Measurements from ENCODE around the gene SLC39A8. TPM values are rescaled to one million over a fixed set of nuclear protein-coding genes. Genes with fewer than 3 reads are reported as not detected.
"Not testable (repeated sequence)": the region's sequence is repeated elsewhere in the genome, so short reads cannot be mapped to it uniquely, and the experiment has no call there.

Gene SLC39A8
- total RNA-seq, 1 donor from 2014 or later: 17.6 TPM

- no peak for DNase-seq (ENCODE audit: low spot score)
- no peak for ATAC-seq
- intact Hi-C loops (cut with DNase I): no loop called here
Observed at GRCh38 chr4:102252171-102252570, 93.1 kb downstream of the SLC39A8 start.

DNA sequence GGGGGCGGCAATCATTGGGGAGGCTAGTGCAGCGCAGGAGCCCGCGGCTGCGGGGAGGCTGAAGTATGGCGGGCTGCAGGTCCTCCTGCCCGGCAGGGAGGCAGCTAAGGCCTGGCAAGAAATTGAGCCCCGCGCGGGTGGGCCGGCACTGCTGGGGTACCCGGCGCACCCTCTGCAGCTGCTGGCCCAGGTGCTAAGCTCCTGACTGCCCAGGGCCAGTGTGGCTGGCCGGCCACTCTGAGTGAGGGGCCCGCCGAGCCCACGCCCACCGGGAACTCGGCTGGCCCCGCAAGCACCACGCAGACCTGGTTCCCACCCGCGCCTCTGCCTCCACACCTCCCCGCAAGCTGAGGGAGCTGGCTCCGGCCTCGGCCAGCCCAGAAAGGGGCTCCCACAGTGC is 94.9 kb downstream of the SLC39A8 start:
- DNase-seq (ENCODE audit: low spot score) (no peak), ATAC-seq (no peak)
- intact Hi-C loops (cut with DNase I): no loop called here

DNA sequence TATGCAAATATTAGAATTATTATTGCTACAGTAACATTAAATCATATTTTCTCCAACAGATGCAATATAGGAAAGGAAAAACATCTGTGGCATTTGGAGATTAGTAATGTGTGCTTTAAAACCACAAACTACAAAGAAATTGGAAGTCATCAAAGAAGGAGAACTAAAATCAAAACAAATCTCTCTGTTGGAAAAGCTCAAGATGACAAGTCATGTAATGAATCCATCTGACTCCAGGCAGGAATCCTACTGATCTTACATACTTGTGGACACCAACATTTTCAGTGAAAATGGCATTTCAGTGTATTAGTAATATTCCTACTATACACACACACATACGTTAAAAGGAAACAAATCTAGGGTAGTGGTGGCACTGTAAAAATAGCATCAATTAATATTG is 98.2 kb downstream of the SLC39A8 start:
- ATAC-seq: no peak
- no peak for DNase-seq (ENCODE audit: low spot score)
- intact Hi-C loops (cut with DNase I): no loop called here

- ATAC-seq: no peak
- intact Hi-C loops (cut with DNase I): no loop called here
Observed at GRCh38 chr4:102246416-102246815, 98.9 kb downstream of the SLC39A8 start.

DNA sequence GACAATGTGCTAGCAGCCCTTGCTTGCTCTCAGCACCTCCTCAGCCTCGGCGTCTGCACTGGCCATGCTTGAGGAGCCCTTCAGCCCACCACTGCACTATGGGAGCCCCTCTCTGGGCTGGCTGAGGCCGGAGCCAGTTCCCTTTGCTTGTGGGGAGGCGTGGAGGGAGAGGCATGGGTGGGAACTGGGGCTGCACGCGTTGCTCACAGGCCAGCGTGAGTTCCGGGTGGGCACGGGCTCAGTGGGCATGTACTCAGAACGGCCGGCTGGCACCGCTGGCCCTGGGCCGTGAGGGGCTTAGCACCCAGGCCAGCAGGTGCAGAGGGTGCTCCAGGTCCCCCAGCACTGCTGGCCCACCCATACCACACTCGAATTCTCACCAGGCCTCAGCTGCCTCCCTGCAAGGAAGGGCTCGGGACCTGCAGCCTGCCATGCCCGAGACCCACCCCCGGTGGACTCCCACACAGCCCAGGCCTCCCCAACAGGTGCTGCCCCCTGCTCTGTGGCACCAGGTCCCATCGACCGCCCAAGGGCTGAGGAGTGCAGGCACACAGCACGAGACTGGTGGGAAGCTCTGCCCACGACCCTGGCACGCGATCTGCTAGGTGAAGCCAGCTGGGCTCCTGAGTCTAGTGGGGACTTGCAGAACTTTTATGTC is 100.3 kb downstream of the SLC39A8 start:
- no peak for DNase-seq (ENCODE audit: low spot score)
- ATAC-seq: no peak
- intact Hi-C loops (cut with DNase I): no loop called here

More at GRCh38 chr4:102246416-102246815, 98.9 kb downstream of the SLC39A8 start:
- no peak for DNase-seq (ENCODE audit: low spot score)

- intact Hi-C loops (cut with DNase I); ATAC-seq; DNase-seq (ENCODE audit: low spot score): not testable (repeated sequence)
Observed at GRCh38 chr4:102243296-102243695, 102.0 kb downstream of the SLC39A8 start.

DNA sequence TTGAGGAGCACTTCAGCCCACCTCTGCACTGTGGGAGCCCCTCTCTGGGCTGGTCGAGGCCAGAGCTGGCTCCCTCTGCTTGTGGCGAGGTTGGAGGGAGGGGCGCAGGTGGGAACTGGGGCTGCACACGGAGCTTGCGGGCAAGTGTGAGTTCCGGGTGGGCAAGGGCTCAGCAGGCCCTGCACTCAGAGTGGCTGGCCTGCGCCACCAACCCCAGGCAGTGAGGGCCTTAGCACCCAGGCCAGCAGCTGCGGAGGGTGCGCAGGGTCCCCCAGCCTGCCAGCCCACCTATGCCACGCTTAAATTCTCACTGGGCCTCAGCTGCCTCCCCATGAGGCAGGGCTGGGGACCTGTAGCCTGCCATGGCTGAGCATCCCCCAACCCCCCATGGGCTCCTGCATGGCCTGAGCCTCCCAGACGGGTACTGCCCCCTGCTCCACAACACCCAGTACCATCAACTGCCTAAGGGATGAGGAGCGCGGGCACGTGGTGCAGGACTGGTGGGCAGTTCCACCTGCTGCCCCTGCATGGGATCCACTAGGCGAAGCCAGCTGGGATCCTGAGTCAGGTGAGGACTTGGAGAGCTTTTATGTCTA is 110.9 kb downstream of the SLC39A8 start:
- DNase-seq (ENCODE audit: low spot score): no peak
- intact Hi-C loops (cut with DNase I): no loop called here
- ATAC-seq: peak; percentile 28

DNA sequence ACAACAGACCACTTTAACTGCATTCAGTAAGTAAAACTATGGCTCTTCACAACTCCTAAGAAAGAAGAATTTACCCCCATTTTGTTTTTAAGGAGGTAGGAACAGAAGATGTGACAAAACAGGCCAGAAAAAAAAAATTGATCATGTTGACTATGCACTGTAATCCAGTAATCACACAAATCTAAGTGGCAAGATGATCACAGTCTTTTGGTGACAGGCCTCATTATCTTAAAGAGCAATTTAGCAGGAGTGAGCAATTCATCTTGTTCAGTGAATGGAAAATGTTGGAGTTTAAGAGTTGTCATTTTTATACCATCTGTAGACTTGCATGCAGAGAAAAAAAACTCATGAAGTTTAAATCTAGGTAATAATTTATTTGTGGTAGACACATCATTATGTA is 115.1 kb downstream of the SLC39A8 start:
- DNase-seq (ENCODE audit: low spot score) (no peak), ATAC-seq (no peak)
- intact Hi-C loops (cut with DNase I): no loop called here

DNA sequence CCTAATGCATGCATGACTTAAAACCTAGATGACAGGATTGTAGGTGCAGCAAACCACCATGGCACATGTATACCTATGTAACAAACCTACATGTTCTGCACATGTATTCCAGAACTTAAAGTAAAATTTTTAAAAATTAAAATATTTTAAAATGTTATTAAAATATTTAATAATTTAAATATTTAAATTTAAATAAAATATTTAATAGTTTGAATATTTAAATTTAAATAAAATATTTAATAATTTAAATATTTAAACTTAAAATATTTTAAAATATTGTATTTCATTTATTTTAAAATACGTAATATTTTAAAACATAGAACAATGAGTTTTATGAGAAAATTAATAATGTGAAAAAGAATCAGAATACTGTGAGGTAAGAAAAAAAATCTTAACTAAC is 117.9 kb downstream of the SLC39A8 start:
- ATAC-seq: no peak
- intact Hi-C loops (cut with DNase I): no loop called here
- no peak for DNase-seq (ENCODE audit: low spot score)

DNA sequence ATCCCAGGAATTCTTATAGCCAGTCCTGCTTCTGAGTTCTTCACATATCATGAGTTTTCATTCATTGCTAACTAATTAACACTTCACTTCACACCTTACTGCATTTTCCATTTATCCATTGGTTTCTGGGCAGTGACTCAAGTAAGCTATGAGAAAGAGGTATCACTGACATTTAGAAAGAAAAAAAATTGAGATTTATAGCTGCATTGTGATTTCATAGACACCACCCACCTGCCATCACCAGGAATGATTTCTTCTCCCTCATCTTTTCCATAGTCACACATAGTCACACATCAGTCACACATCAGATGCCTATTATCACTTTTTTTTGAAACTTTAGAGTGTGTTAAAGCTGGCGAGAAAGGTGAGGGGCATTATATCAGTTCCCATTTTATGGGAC is 121.8 kb downstream of the SLC39A8 start:
- intact Hi-C loops (cut with DNase I): no loop called here
- no peak for ATAC-seq
- no peak for DNase-seq (ENCODE audit: low spot score)

GRCh38 chr4:102222838-102223409 is 122.4 kb downstream of the SLC39A8 start:
- intact Hi-C loops (cut with DNase I): no loop called here
- ATAC-seq: no peak
- DNase-seq (ENCODE audit: low spot score): no peak

GRCh38 chr4:102219129-102219528 is 126.2 kb downstream of the SLC39A8 start:
- intact Hi-C loops (cut with DNase I): no loop called here
- ATAC-seq (no peak), DNase-seq (ENCODE audit: low spot score) (no peak)

DNA sequence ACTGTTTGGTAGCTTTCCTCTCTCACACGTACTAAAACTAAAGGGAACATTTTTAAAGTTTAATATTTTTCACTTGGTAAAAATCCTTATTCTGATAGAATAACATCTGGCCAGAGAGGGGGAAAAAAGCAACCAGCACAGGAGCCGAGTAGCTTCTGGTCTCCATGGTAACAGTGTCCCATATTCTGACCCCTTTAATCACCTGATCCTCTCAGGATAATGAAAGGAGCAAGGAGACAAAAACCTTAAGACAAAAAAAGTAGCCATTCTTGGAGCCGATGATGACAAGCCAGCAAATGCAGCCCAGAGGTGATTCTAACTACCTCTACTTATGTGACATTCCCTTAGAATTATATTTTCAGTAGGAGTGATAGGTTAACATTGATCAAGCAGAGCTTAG is 126.6 kb downstream of the SLC39A8 start:
- ATAC-seq: no peak
- intact Hi-C loops (cut with DNase I): no loop called here
- DNase-seq (ENCODE audit: low spot score): no peak

DNA sequence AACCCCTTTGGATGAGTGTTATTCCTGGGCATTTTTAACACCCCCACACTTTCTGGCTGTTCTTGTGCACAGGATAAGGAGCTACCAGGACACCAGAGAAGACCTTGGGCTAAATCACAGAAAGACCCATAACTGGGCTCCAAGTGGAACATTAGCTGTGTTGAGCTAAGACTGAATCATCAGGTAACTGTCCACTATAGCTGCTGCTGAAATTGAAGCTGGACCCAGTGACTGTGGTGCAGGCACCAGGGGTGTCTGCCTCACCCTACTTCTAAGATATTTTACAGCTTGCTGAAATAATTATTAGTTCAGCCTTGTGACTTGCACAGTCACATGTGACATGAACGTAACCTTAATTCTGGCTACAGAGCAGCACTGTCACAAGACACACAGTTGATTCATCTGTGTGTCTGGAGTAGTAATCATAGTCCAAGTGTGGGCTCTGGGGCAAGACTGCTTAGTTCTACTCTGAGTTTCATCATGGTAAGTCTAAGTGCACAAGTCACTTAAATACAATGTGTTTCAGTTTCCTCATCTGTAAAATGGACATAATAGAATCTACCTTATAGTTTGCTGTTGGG is 127.4 kb downstream of the SLC39A8 start:
- DNase-seq (ENCODE audit: low spot score) (no peak), ATAC-seq (no peak)
- intact Hi-C loops (cut with DNase I): no loop called here

DNA sequence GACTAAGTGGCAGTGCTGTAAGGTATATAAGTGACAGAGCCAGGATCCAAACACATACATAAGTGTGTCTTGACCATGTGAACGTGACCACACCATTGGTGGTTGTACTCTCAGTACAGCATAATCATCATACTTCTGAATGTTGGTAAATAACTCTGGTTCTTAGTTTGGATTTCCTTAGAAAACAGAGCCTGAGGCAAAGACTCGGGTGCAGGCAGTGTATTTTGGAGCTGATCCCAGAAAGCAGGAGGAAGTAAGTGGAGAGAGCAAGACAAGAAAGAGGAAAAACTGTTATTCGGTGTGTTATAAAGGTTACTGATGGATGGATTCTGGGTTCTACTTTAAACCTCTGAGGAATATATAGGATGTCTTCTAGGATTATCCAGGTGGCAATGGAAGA is 127.9 kb downstream of the SLC39A8 start:
- ATAC-seq: no peak

DNA sequence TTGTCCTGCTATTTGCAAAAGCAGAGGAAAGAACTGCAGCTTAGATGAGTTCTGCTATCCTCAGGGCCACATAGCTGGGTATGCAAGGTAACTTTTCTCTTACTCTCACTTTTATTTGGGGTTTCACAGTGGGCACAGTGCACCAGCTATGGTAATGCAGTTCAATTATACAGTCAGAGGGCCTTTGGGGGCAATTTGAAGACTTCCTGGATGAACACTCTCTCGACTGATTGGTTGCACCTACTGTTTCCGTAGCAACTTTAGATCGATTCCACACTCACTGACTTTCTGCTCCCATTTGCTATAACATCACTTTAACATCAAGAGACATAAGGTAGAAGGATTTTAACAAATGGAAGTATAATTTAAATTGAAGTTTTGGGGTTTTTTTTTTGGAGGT is 128.6 kb downstream of the SLC39A8 start:
- DNase-seq (ENCODE audit: low spot score) (no peak), ATAC-seq (no peak)
- intact Hi-C loops (cut with DNase I): no loop called here

More for the DNA sequence above, 127.9 kb downstream of the SLC39A8 start:
- no peak for DNase-seq (ENCODE audit: low spot score)
- intact Hi-C loops (cut with DNase I): no loop called here

- ATAC-seq (no peak), DNase-seq (ENCODE audit: low spot score) (no peak)
- intact Hi-C loops (cut with DNase I): no loop called here
Observed at GRCh38 chr4:102213031-102213430, 132.3 kb downstream of the SLC39A8 start.

Measured in sciatic nerve (tissue), 2 donors.